Astrocyte (in vitro differentiated cells and primary cell): ENCODE data around the gene RRM1. TPM values are rescaled to one million over a fixed set of nuclear protein-coding genes. Genes with fewer than 3 reads are reported as not detected.
A peak's percentile ranks its signal among the peaks of the same experiment; 100 is the strongest.
"Not testable (repeated sequence)": the region's sequence is repeated elsewhere in the genome, so short reads cannot be mapped to it uniquely, and the experiment has no call there.

ENCODE experiments used
- DNase-seq: peaks from one replicate; pipeline ENCODE4 v3.0.0-alpha.2; 2010; ENCODE audit warnings: low read depth
- FAIRE-seq: peaks from 2 replicates; lab custom pipeline; 2011; peaks lifted over from hg19 to GRCh38; lab: Jason Lieb, UNC
- H2AFZ ChIP-seq: 2 replicates; pipeline ENCODE4 v1.6.0; 2012; ENCODE audit warnings: low read depth, low read length, inconsistent platforms
- H3K27ac ChIP-seq: 2 replicates; pipeline ENCODE4 v1.5.1; 2011; ENCODE audit warnings: low read depth, low read length, inconsistent platforms
- H3K27me3 ChIP-seq: 2 replicates; pipeline ENCODE4 v1.6.0; 2011; ENCODE audit warnings: low read length, inconsistent platforms; ENCODE audit not compliant: insufficient read depth
- H3K36me3 ChIP-seq: 2 replicates; pipeline ENCODE4 v1.5.1; 2011; ENCODE audit warnings: low read length, inconsistent platforms; ENCODE audit not compliant: insufficient read depth
- H3K4me1 ChIP-seq: 2 replicates; pipeline ENCODE4 v1.5.1; 2011; ENCODE audit warnings: low read length, inconsistent platforms; ENCODE audit not compliant: insufficient read depth
- H3K4me2 ChIP-seq: 2 replicates; pipeline ENCODE4 v1.6.0; 2012; ENCODE audit warnings: low read length, inconsistent platforms
- H3K4me3 ChIP-seq: 2 replicates; pipeline ENCODE4 v1.5.1; 2011; ENCODE audit warnings: low read depth, mild to moderate bottlenecking, low read length, inconsistent platforms; ENCODE audit not compliant: insufficient read depth
- H3K79me2 ChIP-seq: 2 replicates; pipeline ENCODE4 v1.6.0; 2012; ENCODE audit warnings: mild to moderate bottlenecking, low read length, inconsistent platforms; ENCODE audit not compliant: insufficient read depth
- H3K9ac ChIP-seq: 2 replicates; pipeline ENCODE4 v1.6.0; 2012; ENCODE audit warnings: mild to moderate bottlenecking, low read length, inconsistent platforms
- H3K9me3 ChIP-seq: 2 replicates; pipeline ENCODE4 v1.5.1; 2012; ENCODE audit warnings: low read depth, mild to moderate bottlenecking, low read length, inconsistent platforms; ENCODE audit not compliant: insufficient read depth
- H4K20me1 ChIP-seq: 2 replicates; pipeline ENCODE4 v1.6.0; 2012; ENCODE audit warnings: low read length, inconsistent platforms; ENCODE audit not compliant: insufficient read depth
- H3K27ac Mint-ChIP-seq: one replicate; pipeline ENCODE4 v1.8.0; 2021; ENCODE audit warnings: mild to moderate bottlenecking, mixed read lengths; ENCODE audit not compliant: unreplicated experiment
- H3K27me3 Mint-ChIP-seq: one replicate; pipeline ENCODE4 v1.8.0; 2021; ENCODE audit warnings: low read depth, mixed read lengths; ENCODE audit not compliant: unreplicated experiment
- H3K36me3 Mint-ChIP-seq: one replicate; pipeline ENCODE4 v1.8.0; 2021; ENCODE audit warnings: low read depth, mixed read lengths; ENCODE audit not compliant: unreplicated experiment
- H3K4me1 Mint-ChIP-seq: one replicate; pipeline ENCODE4 v1.8.0; 2021; ENCODE audit warnings: low read depth, mixed read lengths; ENCODE audit not compliant: unreplicated experiment
- H3K4me3 Mint-ChIP-seq: one replicate; pipeline ENCODE4 v1.8.0; 2021; ENCODE audit warnings: mild to moderate bottlenecking, moderate library complexity, mixed read lengths; ENCODE audit not compliant: unreplicated experiment
- H3K9me3 Mint-ChIP-seq: one replicate; pipeline ENCODE4 v1.8.0; 2021; ENCODE audit warnings: mild to moderate bottlenecking, mixed read lengths; ENCODE audit not compliant: unreplicated experiment
- EZH2 ChIP-seq: IDR thresholded peaks from 2 replicates; pipeline ENCODE4 v1.6.1; 2012; ENCODE audit warnings: mild to moderate bottlenecking, low read length, inconsistent platforms; ENCODE audit not compliant: insufficient read depth
- total RNA-seq: library from RNA; stranded (reverse); gene quantifications from 2 replicates; pipeline ENCODE4 v1.2.1, GENCODE V29; 2021
- TF ChIP-seq, protein P1 (sequence below): IDR thresholded peaks from 2 replicates; pipeline ENCODE4 v1.5.1; 2011; ENCODE audit warnings: low read depth, mild to moderate bottlenecking, inconsistent platforms, low read length, moderate library complexity; ENCODE audit not compliant: insufficient read depth

The RRM1 gene
- total RNA-seq, 1 donor from 2014 or later, result 26.2 TPM

DNA sequence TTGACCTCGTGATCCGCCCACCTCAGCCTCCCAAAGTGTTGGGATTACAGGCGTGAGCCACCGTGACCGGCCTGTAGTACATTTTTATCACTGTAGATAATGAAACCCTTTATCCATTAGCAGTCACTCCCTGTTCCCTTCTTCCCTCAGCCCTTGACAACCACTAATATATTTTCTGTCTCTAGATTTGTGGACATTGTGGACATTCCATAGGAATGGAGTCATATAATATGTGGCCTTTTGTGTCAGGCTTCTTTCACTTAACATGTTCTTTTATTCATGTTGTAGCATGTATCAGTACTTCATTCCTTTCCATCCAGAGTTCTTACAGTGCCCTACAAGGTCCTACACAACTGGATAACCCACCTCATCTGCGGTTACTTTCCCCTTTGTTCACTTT is 30.5 kb downstream of the RRM1 start:
- Histone ChIP-seq H4K20me1 (no peaks in the 10 kb centered on the region), H3K4me2 (no peak overlapping the region), H3K36me3 (peaks cover 50% of the 10 kb centered on the region), H3K9ac (no peak overlapping the region), H2AFZ (no peak overlapping the region), H3K4me3 (no peak overlapping the region), H3K4me1 (no peaks in the 10 kb centered on the region), H3K27me3 (no peaks in the 10 kb centered on the region), H3K27ac (no peak overlapping the region), H3K79me2 (no peaks in the 10 kb centered on the region), H3K9me3 (no peaks in the 10 kb centered on the region)
- Mint-ChIP-seq H3K36me3 (no peaks in the 10 kb centered on the region), H3K9me3 (peaks cover 2% of the 10 kb centered on the region), H3K4me3 (no peak overlapping the region), H3K27me3 (no peaks in the 10 kb centered on the region), H3K27ac (peak overlapping the region; percentile 78), H3K4me1 (peaks cover 6% of the 10 kb centered on the region)
- TF ChIP-seq, protein P1, sequence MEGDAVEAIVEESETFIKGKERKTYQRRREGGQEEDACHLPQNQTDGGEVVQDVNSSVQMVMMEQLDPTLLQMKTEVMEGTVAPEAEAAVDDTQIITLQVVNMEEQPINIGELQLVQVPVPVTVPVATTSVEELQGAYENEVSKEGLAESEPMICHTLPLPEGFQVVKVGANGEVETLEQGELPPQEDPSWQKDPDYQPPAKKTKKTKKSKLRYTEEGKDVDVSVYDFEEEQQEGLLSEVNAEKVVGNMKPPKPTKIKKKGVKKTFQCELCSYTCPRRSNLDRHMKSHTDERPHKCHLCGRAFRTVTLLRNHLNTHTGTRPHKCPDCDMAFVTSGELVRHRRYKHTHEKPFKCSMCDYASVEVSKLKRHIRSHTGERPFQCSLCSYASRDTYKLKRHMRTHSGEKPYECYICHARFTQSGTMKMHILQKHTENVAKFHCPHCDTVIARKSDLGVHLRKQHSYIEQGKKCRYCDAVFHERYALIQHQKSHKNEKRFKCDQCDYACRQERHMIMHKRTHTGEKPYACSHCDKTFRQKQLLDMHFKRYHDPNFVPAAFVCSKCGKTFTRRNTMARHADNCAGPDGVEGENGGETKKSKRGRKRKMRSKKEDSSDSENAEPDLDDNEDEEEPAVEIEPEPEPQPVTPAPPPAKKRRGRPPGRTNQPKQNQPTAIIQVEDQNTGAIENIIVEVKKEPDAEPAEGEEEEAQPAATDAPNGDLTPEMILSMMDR, result no peak
- no peak for TF ChIP-seq EZH2
- no peak for FAIRE-seq
- no peak for DNase-seq

DNA sequence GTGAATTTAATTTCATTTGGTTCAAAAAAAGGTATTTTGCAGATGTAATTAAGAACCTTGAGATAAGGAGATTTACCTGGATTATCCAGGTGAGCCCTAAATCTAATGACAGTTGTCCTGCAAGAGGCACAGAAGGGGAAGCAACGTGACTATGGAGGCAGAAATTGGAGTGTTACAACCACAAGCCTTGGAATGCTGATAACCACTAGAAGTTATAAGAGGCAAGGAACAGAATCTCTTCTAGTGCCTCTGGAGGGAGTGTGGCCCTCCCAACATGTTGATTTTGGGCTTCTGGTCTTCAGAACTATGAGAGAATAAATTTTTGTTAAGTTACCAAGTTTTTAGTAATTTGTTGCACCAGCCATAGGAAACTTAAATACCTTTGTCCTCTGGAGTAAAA is 32.8 kb downstream of the RRM1 start:
- DNase-seq, result no peak
- Histone ChIP-seq H3K4me3 (no peak overlapping the region), H2AFZ (no peak overlapping the region), H3K27me3 (no peaks in the 10 kb centered on the region), H3K36me3 (peaks cover 43% of the 10 kb centered on the region), H3K9ac (no peak overlapping the region), H3K4me2 (no peak overlapping the region), H3K4me1 (no peaks in the 10 kb centered on the region), H3K9me3 (no peaks in the 10 kb centered on the region), H3K27ac (no peak overlapping the region), H4K20me1 (no peaks in the 10 kb centered on the region), H3K79me2 (no peaks in the 10 kb centered on the region)
- Mint-ChIP-seq H3K36me3 (no peaks in the 10 kb centered on the region), H3K4me1 (peaks cover 6% of the 10 kb centered on the region), H3K27ac (no peak overlapping the region), H3K27me3 (no peaks in the 10 kb centered on the region), H3K4me3 (no peak overlapping the region), H3K9me3 (peaks cover 2% of the 10 kb centered on the region)
- no peak for FAIRE-seq
- no peak for TF ChIP-seq EZH2
- TF ChIP-seq, protein P1, result no peak

DNA sequence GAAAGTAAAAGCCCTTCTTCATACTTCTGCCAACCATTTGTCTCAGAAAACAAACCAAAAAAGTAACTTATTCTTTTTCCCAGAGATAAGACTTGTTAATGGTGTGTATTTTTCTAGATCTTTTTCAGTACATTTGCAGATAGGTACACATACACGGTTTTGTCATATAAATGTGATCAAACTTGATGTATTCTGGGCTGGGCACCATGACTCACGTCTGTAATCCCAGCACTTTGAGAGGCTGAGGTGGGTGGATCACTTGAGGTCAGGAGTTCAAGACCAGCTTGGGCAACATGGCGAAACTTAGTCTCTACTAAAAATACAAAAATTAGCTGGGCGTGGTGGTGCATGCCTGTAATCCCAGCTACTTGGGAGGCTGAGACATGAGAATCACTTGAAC is 35.6 kb downstream of the RRM1 start:
- Histone ChIP-seq H3K36me3 (peaks cover 31% of the 10 kb centered on the region), H3K4me1 (peaks cover 10% of the 10 kb centered on the region)
- H3K9me3 Mint-ChIP-seq, H4K20me1 ChIP-seq, H2AFZ ChIP-seq, H3K4me3 ChIP-seq, H3K4me2 ChIP-seq, H3K27ac Mint-ChIP-seq, H3K9ac ChIP-seq, DNase-seq, FAIRE-seq, H3K36me3 Mint-ChIP-seq, H3K27me3 ChIP-seq, H3K4me3 Mint-ChIP-seq, H3K9me3 ChIP-seq, H3K79me2 ChIP-seq, H3K27me3 Mint-ChIP-seq, H3K27ac ChIP-seq: not testable (repeated sequence)
- peaks cover 11% of the 10 kb centered on the region for H3K4me1 Mint-ChIP-seq
